Dendritic cell treated with granulocyte-macrophage colony-stimulating factor and Interleukin-4, amounts not matched to agents 40 ng/mL and 50 ng/mL, for 4 days (primary cell): Measurements from ENCODE around the gene PIP5K1C.

Source experiments
- H3K27ac Mint-ChIP-seq: one replicate; pipeline ENCODE4 v1.8.0; 2022; ENCODE audit warnings: mild to moderate bottlenecking, mixed read lengths
- H3K27me3 Mint-ChIP-seq: one replicate; pipeline ENCODE4 v1.8.0; 2022; ENCODE audit warnings: mild to moderate bottlenecking, mixed read lengths
- H3K36me3 Mint-ChIP-seq: one replicate; pipeline ENCODE4 v1.8.0; 2022; ENCODE audit warnings: low read depth, mixed read lengths
- H3K4me1 Mint-ChIP-seq: one replicate; pipeline ENCODE4 v1.8.0; 2022; ENCODE audit warnings: low read depth, mixed read lengths
- H3K4me3 Mint-ChIP-seq: one replicate; pipeline ENCODE4 v1.8.0; 2022; ENCODE audit warnings: mild to moderate bottlenecking, moderate library complexity, mixed read lengths
- H3K9me3 Mint-ChIP-seq: one replicate; pipeline ENCODE4 v1.8.0; 2022; ENCODE audit warnings: mixed read lengths
- intact Hi-C: fragments of 100-400 bp; cut with micrococcal nuclease; formaldehyde crosslinking; loops from one replicate; pipeline ENCODE4 v1.15.0; 2022

PIP5K1C gene

DNA sequence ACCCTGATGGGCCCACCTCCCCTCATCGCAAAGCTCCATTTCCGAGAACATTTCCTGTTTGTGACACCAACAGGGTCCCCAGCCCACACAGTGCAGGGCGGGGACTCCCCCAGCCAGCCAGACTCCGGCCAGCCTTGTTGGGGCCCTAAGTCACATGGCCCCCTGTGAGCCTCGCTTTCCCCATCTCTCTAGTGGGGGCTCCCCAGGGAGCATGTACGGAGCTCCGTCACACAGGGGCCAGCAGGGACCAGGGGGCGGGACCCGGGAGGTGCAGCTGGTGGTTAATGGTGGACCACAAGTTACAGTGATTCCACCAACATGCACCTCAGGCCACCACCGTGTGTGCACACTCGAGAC, 95.3 kb downstream of the PIP5K1C start:
- Mint-ChIP-seq H3K9me3 (peaks cover 7% of the 10 kb centered on the region), H3K4me3 (no peak overlapping the region), H3K27ac (no peak overlapping the region), H3K27me3 (peaks cover 16% of the 10 kb centered on the region), H3K36me3 (peaks cover 4% of the 10 kb centered on the region), H3K4me1 (peaks cover 28% of the 10 kb centered on the region)
- intact Hi-C loops = no loop called here

GRCh38 chr19:3604227-3604986, 95.9 kb downstream of the PIP5K1C start:
- H3K27ac Mint-ChIP-seq = no peak overlapping the region
- no peaks in the 10 kb centered on the region for H3K36me3 Mint-ChIP-seq
- peaks cover 7% of the 10 kb centered on the region for H3K9me3 Mint-ChIP-seq
- peaks cover 16% of the 10 kb centered on the region for H3K27me3 Mint-ChIP-seq
- no peak overlapping the region for H3K4me3 Mint-ChIP-seq
- intact Hi-C loops = no loop called here
- peaks cover 23% of the 10 kb centered on the region for H3K4me1 Mint-ChIP-seq

GRCh38 chr19:3603121-3603811, 97.0 kb downstream of the PIP5K1C start:
- H3K27ac Mint-ChIP-seq = no peak overlapping the region
- peaks cover 14% of the 10 kb centered on the region for H3K4me1 Mint-ChIP-seq
- peaks cover 5% of the 10 kb centered on the region for H3K9me3 Mint-ChIP-seq
- peaks cover 12% of the 10 kb centered on the region for H3K27me3 Mint-ChIP-seq
- no peaks in the 10 kb centered on the region for H3K36me3 Mint-ChIP-seq
- intact Hi-C loops = no loop called here
- no peak overlapping the region for H3K4me3 Mint-ChIP-seq

DNA sequence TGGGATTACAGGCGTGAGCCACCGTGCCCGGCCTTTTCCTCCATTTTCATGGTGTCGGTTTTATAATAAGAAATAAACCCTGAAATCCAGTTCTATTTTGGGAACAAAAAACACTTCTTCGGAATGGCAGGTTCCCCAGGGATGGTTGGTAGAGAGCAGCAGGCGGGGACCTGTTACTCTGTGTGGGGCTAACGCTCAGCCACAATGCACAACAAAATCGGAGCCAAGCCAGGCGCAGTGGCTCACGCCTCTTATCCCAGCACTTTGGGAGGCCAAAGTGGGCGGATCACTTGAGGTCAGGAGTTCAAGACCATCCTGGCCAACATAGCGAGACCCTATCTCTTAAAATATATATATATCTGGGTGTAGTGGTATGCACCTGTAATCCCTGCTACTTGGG, 99.2 kb downstream of the PIP5K1C start:
- H3K4me1 Mint-ChIP-seq = no peaks in the 10 kb centered on the region
- no peaks in the 10 kb centered on the region for H3K9me3 Mint-ChIP-seq
- intact Hi-C loops = no loop called here
- H3K36me3 Mint-ChIP-seq = no peaks in the 10 kb centered on the region
- H3K27me3 Mint-ChIP-seq = peaks cover 3% of the 10 kb centered on the region
- no peak overlapping the region for H3K27ac Mint-ChIP-seq
- no peak overlapping the region for H3K4me3 Mint-ChIP-seq

DNA sequence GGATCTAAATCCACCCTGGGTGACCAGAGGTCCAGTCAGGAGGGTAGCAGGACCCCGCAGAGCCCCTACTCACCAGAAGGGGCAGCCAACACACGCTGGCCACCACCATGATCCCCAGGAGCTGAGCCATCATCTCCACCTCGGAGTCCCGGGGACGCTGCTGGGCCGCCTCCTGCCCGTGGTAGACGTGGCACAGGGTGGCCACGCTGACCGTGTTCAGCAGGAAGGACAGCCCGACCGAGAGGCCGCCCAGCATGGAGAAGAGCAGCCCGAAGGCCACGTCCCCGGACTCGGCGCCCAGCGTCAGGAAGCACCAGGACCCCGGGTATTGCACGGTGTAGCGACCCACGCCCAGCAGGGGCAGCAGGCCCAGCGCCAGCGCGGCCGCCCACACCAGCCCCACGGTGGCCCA, 100.5 kb downstream of the PIP5K1C start:
- intact Hi-C loops = no loop called here
- peaks cover 9% of the 10 kb centered on the region for H3K27me3 Mint-ChIP-seq
- no peaks in the 10 kb centered on the region for H3K9me3 Mint-ChIP-seq
- H3K4me1 Mint-ChIP-seq = no peaks in the 10 kb centered on the region
- H3K27ac Mint-ChIP-seq = no peak overlapping the region
- H3K4me3 Mint-ChIP-seq = no peak overlapping the region
- H3K36me3 Mint-ChIP-seq = no peaks in the 10 kb centered on the region

DNA sequence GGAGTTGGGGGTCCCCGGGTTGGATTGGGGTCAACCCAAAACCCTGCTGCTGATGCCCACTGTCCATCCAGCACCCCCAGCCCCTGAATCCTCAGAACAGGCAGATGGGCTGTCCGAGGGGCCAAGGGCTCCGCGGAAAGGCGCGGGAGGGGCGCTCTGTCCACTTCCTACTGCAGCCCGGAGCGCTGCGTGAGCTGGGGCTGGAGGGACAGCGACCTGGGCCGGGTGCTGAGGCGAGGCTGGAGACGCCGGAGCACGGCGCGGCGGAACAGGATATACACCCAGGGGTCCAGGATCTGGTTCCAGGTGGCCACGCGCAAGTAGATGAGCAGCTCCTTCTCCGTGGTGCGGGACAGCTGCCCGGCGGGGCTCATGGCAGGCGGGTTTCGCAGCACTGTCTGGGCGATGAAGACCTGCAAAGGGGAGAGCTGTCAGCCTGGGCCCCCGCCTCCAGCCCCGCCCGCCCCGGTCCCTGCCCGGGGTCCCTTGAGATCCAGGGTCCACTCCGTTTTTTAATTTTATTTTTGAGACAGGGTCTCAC, 104.7 kb downstream of the PIP5K1C start:
- Mint-ChIP-seq H3K4me3 (no peak overlapping the region), H3K4me1 (no peaks in the 10 kb centered on the region), H3K27ac (no peak overlapping the region), H3K36me3 (no peaks in the 10 kb centered on the region), H3K9me3 (no peaks in the 10 kb centered on the region), H3K27me3 (peaks cover 45% of the 10 kb centered on the region)
- intact Hi-C loops = no loop called here

DNA sequence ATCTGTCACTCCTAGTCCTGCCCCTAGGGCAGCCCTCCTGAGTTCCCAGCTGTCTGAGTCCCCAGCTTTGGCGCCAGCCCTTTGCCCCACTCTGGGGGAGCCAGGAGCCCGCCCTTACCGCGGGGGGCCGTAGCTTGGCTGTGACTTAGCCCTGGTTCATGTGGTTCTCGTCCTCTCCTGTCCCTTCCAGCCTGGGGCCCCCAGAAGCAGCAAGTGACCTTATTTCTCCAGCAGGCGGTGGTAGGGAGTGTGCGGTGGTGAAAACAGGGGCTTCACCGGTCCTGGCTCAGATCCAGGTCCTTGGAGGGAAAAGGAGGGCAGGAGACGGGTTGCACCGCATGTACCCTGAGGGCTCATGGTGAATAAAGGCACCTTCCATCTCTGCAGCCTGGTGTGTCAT, 107.1 kb downstream of the PIP5K1C start:
- intact Hi-C loops = no loop called here
- Mint-ChIP-seq H3K27me3 (peaks cover 55% of the 10 kb centered on the region), H3K4me1 (no peaks in the 10 kb centered on the region), H3K9me3 (no peaks in the 10 kb centered on the region), H3K27ac (no peak overlapping the region), H3K4me3 (no peak overlapping the region), H3K36me3 (no peaks in the 10 kb centered on the region)

- H3K27ac Mint-ChIP-seq = no peak overlapping the region
- H3K9me3 Mint-ChIP-seq = no peaks in the 10 kb centered on the region
- no peak overlapping the region for H3K4me3 Mint-ChIP-seq
- H3K36me3 Mint-ChIP-seq = no peaks in the 10 kb centered on the region
- intact Hi-C loops = no loop called here
- no peaks in the 10 kb centered on the region for H3K4me1 Mint-ChIP-seq
- peaks cover 60% of the 10 kb centered on the region for H3K27me3 Mint-ChIP-seq
Observed at GRCh38 chr19:3591876-3592613, 108.2 kb downstream of the PIP5K1C start.

GRCh38 chr19:3590991-3591659, 109.1 kb downstream of the PIP5K1C start:
- Mint-ChIP-seq H3K9me3 (no peaks in the 10 kb centered on the region), H3K36me3 (no peaks in the 10 kb centered on the region), H3K27ac (no peak overlapping the region), H3K27me3 (peaks cover 69% of the 10 kb centered on the region), H3K4me3 (no peak overlapping the region), H3K4me1 (no peaks in the 10 kb centered on the region)
- intact Hi-C loops = no loop called here

DNA sequence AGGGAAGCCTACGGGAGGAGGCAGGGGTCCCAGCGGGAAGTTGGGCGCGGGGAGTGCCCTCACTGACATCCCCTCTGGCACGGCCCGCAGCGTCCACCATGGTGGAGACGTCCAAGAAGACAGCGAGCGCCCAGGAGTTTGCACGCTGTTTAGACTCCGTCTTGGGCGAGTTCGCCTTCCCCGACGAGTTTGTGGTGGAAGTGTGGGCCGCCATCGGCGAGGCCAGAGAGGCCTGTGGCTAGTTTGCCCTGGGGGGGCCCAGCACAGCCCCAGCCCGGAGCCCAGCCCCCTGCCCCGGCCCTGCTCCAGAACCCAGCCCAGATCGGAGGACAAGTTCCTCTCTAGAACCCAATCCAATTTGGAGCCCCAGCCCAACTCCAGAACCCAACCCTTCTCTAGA, 110.3 kb downstream of the PIP5K1C start:
- no peaks in the 10 kb centered on the region for H3K4me1 Mint-ChIP-seq
- H3K9me3 Mint-ChIP-seq = no peaks in the 10 kb centered on the region
- no peaks in the 10 kb centered on the region for H3K36me3 Mint-ChIP-seq
- intact Hi-C loops = no loop called here
- no peak overlapping the region for H3K27ac Mint-ChIP-seq
- no peak overlapping the region for H3K4me3 Mint-ChIP-seq
- H3K27me3 Mint-ChIP-seq = peaks cover 72% of the 10 kb centered on the region

DNA sequence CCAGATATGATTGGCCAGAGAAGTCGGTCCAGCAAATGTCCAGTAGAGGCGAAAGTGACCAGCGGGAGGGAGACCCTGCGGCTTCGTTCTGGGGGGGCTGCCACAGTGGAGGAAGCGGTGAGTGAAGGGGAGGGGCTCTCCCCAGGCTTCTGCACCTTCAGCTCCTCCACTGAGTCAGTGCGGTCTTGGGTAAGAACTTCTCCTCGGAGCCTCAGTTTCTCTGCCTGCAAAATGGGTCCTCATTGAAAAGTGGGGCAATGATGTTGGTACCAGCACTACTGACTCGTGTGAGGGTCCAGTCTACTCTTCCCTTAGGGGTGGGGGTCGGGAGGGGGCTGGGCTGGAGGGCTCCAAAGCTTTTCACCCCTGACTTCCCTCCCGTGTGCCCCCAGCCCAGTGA, 110.8 kb downstream of the PIP5K1C start:
- Mint-ChIP-seq H3K9me3 (no peaks in the 10 kb centered on the region), H3K36me3 (no peaks in the 10 kb centered on the region)

DNA sequence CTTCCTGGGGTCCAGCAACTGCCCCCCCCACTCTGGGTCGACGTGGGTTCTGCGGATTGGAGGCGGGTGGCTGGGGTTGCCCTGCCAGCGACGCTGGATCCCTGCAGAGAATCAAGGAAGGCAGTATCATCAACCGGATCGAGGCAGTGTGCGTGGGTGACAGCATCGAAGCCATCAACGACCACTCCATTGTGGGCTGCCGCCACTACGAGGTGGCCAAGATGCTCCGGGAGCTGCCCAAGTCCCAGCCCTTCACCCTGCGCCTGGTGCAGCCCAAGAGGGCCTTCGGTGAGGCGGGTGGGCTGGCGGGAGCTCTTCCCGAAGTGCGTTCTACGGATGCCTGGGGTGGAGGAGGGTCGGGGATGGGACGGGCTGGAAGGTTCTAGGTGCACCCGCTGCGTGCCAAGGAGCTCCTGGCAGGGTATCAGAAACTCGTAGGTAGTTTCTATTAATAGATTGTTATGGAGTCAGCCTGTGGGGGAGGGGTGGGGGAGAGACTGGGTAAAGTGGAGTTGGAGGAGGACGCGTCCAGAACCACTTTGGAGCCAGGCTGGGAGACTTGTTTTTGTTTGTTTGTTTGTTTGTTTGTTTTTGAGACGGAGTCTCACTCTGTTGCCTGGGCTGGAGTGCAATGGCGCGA, 113.4 kb downstream of the PIP5K1C start:
- Mint-ChIP-seq H3K9me3 (no peaks in the 10 kb centered on the region), H3K4me3 (no peak overlapping the region), H3K27ac (no peak overlapping the region), H3K4me1 (no peaks in the 10 kb centered on the region), H3K36me3 (no peaks in the 10 kb centered on the region), H3K27me3 (peaks cover 59% of the 10 kb centered on the region)
- intact Hi-C loops = no loop called here

More for the DNA sequence above, 110.8 kb downstream of the PIP5K1C start:
- Mint-ChIP-seq H3K27me3 (peaks cover 73% of the 10 kb centered on the region), H3K4me1 (no peaks in the 10 kb centered on the region), H3K4me3 (no peak overlapping the region), H3K27ac (no peak overlapping the region)
- intact Hi-C loops = no loop called here

GRCh38 chr19:3586127-3586626, 114.1 kb downstream of the PIP5K1C start:
- Mint-ChIP-seq H3K27ac (no peak overlapping the region), H3K4me3 (peak overlapping the region; percentile 37)
- intact Hi-C loops = no loop called here

More at GRCh38 chr19:3586127-3586626, 114.1 kb downstream of the PIP5K1C start:
- Mint-ChIP-seq H3K36me3 (no peaks in the 10 kb centered on the region), H3K9me3 (no peaks in the 10 kb centered on the region), H3K27me3 (peaks cover 53% of the 10 kb centered on the region), H3K4me1 (peaks cover under 1% of the 10 kb centered on the region)
